ENCODE results near the gene FSTL4. TPM values are rescaled to one million over a fixed set of nuclear protein-coding genes. Genes with fewer than 3 reads are reported as not detected.

Gene FSTL4
- not detected in 2 replicates for total RNA-seq

DNA sequence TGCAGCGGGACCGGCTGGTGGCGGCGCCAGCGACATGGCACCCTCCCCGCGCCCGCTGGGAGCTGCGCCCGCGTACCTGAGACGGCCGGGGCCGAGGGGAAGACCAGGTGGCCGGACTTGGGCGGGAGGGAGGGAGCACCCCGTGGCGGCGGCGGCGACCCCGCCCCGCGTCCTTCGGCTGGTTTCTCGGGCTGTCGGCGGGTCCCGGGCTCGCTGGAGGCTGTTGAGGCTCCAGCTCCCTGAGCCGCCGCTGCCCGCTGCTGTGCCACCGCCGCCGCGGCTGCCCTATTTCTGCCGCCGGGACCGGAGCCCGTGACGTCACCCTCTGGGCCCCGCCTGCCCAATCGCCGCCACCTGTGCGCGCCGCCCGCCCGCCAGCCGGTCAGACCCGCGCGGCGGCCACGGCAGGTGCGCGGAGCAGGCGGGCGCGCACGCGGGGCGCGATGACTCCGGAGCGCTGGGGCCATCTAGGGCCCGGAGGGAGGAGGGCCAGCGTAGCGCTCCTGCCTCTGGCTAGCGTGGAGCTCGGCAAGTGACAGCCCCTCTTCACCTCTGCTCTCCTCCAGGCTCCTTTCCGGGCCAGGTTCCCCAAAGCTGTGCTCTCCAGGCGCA lies at the start of gene FSTL4:
Gene FSTL4 (minus strand): TSS at position 293 of the 612 bp plus-strand sequence.

Data from mammary microvascular endothelial cell (primary cell).